NOMO-1 treated with dmso at 0.1 percent for 144 hours (cell line): Measurements from ENCODE around the gene TEP1.

ENCODE experiments used
- DNase-seq: peaks from one replicate; lab custom pipeline; 2025; ENCODE audit not compliant: unreplicated experiment; lab: John Stamatoyannopoulos, UW

Gene TEP1

DNA sequence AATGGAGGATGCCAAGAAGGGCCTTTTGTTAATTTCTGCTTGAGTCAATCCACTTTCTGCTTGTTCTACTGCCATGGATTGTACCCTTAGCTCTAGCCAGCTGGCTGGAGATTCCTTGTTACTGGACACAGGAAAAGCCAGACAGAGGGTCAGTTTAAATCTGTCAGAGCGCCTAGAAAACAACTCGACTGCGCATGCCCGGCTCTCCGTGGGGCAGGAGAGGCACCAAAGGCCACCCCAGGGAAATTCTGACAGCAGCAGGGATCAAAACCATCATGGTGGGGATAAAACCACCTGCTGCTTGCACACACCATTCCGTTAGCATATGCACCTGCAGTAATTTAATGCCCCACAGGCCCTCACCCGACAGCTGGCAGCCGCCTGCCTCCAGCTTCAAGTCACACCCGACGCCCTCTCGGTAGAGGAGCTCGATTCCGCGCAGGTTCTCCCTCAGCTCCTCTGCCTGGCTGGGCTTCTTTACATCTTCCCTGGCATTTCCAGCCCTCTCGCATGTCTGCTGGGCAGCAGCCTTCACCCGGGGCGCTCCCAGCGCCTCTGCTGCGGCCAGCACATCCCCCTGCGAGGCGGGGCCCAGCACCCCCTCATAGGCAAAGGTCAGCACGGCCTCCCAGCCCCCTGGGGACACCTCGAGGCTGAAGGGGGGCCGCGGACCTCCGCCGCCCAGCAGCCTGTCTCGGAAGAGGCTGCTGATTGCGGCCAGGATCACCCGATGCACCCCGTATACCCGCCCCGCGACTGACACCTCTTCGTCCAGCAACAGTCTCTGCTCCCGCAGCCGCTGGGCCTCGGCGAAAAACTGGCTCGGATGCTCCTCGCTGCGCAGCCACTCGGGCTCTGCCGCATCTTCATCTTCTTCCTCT lies 21.6 kb upstream of the TEP1 start:
- DNase-seq = no peak

DNA sequence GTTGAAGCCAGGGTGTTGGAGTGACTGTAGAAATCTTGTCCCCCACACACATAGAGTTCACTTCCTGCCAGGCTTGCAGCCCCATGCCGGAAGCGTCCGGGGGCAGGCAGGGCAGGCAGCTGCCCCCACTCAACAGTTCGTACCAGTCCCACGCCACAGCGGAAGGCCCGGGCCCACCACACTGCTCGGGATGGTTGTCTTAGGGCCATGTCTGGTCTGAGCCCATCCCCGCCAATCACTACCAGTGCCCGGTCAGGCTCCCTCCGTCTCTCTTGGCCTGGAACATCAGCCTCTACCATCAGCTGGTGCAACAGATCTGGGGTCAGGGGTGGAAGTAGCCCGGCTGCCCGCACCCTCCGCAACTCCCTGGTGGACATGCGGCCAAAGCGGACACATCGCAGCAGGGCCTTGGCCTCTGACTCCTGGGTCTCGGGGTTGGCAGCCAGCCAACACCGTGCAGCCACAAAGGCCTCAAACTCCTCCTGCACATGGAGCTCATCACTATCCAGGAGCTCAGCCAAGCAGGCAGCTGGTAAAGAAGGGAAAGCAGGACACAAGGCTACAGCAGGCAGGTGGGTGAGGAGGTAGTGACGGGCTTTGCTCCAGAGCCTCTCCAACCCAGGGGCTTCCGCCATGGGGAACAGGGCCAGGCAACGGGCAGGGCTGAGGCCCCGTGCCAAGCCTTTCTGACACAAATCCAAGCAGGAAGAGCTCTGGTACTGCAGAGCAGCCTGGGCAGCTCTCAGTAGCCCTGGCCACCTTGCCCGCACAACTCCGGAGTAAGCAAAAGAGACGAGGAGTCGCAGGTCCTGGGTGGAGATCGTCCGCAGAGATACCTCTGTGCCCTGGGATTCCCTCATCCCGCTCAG lies 16.7 kb upstream of the TEP1 start:
- DNase-seq = no peak

DNA sequence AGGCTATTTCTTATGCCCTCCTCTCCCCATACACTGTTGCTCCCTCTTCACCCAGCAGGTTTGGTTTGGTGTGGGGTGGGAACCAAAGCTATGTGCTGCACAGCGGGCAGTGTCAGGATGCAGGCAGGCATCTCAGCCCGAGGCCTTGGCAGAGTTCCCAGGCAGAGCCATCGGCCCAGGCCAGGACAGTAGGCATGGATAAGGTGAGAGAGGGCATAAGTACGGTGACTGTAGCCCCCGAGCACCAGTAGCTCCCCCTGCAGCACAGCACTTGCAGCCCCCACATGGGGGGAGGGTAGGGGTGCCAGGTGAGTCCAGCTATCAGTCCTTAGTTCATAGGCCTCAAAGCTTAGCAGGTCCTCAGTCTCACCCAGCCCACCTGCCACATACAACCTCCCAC lies 15.5 kb upstream of the TEP1 start:
- no peak for DNase-seq

DNA sequence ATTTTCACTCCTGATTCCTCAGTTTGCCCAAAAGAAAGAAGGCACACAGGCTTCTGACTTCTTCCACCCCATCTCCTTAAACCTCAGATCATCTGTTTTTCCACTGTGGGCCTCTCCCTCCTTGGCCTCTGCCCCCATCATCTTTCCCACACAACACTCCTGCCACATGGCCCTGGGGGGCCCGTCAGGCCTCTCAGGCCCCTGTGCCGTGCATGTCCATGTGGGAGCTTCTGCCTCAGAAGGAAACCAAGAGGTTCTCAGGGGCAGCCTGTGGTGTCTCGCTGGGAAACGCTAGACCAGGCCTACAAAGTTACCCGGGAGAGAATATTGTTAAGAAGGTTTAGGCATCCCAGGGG lies 14.7 kb upstream of the TEP1 start:
- no peak for DNase-seq

DNA sequence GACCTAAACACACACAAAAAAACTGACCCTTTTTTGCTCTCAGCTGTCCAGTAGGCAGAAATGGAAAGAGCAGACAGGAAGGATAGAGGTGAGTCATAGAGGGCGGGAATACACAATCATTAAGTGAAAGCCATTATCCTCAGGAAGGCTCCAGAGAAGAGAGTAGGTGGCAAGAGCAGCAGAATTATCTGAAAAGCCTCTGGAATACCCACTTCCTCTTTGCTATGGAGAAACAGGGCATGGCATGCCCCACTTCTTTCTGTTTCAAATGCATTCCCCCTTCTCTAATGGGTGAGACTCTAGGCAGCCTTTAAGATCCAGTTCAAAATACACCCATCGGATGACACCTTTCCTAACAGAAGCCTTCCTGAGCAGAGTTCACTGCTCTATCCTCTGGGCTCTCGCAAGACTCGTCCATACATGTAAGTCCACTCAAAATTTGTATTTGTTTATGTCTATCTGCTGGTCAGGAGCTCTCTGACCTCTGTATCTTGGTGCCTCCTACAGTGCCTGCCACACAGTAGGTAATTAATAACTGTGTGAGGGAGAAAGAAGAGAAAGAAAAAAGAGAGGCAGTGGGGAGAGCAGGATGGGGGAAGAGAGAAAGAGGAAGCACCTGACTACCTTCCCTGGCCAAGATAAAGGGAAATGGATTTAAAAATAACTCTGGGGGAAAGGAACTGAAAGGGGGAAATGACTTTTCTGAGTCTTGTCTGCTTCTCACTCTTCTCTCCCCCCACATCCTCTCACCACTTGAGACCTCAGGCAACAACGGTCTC lies 14.1 kb upstream of the TEP1 start:
- peak; percentile 91 for DNase-seq

DNA sequence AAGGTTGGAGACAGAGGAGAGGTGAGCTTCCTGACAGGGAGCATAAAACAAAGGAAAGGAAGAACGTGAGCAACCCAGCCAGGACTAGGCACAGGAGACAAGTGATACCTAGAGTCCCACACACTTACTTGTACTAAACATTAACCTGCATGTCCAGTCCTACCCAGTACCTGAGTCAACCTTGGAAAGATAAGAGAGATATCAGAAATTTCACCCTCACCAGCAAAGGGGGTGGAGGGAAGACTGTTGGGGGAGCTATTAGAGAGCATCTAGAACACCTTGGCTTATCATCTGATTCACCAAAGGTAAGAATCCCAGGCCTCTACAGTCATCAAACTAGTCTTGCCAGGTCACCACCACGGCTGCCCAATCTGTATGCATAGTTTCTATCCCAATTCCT lies 11.6 kb upstream of the TEP1 start:
- no peak for DNase-seq

DNA sequence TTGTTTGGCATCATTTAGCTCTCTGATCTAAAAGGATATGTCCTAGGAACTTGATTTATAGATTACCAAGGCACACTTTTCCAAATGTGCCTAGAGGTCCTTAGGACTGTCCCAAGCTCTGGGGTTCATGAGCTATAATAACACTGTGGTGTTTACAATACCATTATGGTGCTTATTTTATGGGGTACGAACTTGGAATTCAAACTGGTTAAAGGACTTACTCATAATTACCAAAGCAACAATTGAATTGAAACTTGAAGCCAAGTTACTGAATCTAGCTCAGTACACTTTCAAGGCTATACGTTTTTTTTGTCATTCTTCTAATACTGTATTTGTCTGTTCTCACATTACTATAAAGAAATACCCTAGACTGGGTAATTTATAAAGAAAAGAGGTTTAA lies 9.6 kb upstream of the TEP1 start:
- DNase-seq = no peak

DNA sequence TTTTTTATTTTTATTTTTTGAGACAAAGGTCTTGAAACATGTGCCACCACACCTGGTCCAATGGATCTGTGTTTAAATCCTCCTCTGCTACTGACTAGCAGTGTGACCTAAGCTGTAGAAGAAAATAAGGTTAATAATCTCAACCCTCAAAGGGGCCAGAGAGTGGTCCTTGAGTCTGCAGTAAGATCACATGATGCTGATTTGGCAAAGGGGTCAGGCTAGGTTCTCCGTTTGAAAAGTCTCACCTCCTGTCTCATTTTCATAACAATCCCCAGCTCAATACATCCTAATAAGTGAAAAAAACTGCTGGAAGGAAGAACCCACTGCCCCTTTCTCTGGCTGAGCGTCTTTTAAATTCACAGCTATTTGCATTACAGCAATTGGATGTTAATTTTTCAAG lies 8.0 kb upstream of the TEP1 start:
- no peak for DNase-seq

DNA sequence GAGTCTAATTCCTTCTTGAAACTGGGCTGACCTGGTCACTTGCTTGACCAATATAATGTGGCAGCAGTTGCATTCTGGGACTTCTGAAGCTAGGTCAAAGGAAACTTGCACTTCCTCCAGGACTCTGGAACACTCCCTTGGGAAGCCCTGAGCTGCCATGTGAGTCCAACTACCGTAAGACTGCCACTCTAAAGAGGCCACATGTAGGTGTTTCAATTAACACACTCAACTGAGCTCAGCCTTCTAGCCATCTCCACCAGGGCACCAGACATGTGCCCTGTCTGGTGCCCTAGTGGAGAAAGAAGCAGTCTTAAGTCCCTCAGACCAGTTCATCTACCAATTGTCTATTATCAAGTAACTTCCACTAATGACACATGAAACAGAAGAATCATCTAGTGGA lies 6.1 kb upstream of the TEP1 start:
- no peak for DNase-seq

DNA sequence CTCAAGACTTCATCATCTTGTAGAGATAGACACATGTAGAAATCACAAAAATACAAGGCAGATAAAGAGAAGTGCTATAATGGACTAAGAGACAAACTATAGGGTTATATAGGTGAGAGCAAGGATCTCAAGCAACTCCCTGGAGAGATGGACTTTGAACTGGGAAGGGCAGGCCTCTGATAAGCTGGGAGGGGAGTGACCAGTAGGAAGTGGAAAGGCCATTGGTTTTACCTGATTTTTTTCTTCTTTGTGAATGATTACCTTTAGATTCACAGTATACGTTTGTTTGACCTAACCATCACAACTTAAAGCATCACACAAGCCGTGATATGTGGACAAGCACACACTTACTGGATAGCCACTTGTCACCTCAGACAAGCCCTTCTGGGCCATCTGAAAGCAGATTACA lies 5.2 kb upstream of the TEP1 start:
- DNase-seq = no peak

DNA sequence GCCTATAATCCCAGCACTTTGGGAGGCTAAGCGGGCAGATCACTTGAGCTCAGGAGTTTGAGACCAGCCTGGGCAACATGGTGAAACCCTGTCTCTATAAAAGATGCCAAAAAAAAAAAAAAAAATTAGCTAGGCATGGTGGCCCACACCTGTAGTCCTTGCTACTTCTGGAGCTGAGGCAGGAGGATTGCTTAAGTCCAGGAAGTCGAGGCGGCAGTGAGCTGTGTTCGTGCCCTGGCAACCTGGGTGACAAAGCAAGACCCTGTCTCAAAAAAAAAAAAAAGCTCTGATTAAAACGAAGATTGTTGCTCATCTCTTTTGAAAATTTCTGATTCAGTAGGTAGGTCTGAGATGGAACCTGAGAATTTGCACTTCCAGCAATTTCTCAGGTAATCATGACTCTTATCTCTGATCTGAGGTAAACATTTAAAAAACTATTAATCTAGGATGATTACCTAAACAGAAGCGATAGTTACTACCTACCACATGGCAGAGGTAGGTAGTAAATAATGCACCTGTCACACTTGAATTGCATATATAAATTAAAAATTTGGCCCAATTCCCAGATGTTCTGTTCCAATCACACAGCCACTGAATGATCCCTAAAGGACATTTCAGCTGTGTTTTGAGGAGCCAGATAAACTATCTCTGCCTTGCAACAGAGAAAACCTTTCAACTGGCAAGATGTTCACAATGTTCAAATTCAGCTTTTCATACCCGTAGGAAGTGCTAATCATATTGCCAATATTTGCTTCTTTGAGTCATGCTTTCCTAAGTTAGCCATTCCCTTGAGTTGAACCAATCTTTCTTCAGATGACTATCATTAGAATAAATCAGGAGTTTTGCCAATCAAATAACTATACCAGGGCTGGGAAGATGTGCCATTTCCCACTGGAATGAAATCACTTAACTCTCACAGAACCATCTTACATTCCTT lies 4.2 kb upstream of the TEP1 start:
- no peak for DNase-seq

DNA sequence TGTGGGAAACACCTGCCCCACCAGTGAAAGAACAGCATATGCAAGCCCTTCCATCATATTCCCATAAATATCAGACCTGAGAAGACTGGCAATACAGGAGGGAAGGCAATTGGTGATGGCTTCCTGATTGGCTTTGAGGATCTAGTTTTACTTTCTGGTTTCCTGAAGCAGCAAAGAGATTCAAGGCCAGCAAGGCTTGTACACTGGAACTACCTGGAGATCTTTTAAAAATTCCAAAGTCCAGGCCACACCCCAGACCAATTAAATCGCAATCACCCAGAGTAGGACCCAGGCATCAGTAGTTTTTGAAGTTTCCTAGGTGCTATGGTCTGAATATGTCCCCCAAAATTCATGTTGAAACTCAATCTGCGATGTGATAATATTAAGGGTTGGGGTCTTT lies 2.9 kb upstream of the TEP1 start:
- DNase-seq = no peak

DNA sequence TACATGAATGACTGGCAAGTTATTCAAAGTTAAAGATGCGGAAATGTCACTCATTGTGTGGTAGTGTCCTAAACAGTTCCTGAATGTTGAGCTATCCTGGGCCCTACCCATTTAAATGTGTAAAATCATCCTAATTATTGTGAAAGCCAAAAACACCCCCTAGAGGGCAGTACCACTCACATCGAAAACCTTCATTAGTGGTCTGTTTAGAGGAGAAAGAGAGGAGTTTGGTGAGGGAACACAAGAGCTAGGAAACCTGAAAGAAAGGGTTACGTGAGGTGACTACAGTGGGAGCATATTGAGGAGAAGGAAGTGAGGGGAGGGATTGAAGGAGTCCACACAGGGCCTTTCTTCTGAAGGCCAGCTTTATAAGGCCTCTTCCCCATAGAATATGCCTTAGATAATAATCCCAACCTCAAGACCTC lies 2.5 kb upstream of the TEP1 start:
- DNase-seq = peak; percentile 69

DNA sequence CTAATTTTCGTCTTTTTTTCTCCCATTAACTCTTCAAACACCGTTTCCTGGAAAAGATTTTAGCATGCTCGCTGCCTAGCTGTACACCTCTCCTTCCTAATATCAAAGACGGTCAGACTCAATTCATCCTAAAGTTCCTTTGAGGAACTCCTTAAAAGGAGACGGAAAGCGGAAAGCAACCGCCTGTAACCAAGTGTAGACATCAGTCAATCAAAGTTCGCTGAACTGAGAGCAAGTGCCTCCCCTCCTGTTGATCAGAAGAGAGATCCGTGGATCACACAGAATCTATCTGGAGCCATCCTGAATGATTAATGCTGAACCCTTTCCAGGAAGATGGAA lies 412 bp upstream of the TEP1 start:
- DNase-seq = no peak

DNA sequence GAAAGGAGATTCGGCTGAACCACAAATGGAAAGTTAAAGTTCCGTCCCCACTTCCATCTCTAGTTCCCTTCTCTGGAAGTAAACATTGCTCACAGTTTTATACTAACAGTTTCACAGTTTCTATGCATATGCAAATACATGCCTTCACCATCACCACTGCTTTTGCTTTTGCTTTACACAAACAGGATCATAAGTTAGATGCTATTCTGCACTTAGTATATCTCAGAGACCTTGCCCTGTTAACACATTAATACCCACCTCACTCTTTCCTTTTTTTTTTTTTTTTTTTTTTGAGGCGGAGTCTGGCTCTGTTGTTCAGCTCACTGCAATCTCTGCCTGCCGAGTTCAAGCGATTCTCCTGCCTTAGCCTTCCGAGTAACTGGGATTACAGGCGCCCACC lies 890 bp downstream of the TEP1 start:
- no peak for DNase-seq

DNA sequence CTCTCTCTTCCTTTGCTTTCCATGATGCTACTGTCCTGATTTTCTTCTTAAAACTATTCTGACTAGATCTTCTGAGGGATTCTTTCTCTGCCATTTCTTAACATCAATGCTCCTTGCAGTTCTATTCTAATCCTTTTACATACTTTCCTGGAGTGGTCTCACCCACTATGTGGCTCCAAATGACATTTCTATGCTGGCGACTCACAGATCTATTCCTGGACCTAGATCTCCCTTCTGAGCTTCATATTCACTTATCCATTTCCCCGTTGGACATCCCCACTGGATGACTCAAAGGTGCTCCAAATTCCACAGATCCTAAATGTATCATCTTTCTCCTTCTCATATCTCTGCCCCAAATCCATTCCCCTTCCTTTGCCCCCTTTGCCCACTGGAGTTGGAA lies 4.1 kb downstream of the TEP1 start:
- no peak for DNase-seq

DNA sequence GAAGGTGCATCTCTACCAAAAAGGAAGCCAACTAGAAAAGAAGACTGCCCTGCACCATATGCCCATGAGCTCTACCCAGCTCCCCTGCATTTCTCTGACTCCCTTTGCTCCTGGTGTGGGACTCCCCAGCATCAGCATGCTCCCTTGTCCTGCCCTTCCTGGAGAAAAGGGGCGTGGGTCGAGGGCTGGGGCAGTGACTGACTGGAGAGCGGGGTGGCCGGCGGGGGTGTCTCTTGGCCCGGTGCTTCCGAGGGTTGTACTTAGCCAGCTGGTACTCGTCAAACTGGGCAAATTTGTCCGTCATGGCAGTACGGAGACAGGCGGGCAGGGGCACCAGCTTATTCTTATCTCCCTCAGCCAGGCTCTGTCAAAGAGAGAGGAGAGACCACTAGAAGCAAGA lies 9.8 kb downstream of the TEP1 start:
- no peak for DNase-seq

DNA sequence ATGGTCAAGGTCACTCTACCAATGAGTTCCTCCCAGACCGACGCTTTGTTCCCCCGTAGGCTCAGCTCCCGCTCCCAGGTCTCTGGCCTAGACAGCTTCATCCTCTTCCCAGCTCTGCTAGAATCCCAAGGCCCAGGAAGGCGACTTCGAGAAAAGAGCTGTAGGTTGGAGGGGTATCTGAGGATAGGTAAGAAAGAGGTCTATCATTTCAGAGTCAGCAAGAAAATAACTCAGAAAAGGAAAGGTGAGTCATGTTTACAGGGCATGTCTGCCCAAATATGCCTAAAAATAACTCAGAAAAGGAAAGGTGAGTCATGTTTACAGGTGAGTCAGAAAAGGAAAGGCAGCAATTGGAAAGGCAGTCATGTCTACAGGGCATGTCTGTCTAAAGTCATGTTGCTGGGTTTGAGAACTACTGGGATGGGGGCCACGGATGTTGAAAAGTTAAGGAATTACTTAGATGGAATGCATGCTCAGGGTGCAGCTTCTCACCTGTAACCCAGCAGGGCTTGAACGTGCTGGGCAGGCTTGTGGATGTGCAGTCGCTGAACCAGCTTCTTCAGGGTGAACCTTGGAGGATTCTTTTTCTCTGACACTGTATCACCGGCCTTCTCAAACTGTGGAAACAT lies 12.2 kb downstream of the TEP1 start:
- DNase-seq = no peak

DNA sequence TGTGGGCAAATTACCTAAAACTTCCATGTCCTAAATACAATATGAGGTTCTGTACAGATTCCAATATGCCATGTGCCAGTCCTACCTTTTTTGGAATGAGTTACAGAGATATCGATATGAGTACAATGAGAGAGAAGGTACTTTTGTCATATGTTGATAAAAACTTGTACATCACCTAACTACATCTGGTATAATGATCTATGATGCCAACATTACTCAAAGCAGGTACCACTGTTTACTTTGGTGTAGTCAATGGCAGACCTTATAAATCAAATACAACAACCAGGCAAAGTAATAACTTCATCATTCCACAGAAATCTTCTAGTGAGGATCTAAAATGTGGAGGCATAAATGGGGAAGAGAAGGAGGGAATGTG lies 12.7 kb downstream of the TEP1 start:
- DNase-seq = no peak

DNA sequence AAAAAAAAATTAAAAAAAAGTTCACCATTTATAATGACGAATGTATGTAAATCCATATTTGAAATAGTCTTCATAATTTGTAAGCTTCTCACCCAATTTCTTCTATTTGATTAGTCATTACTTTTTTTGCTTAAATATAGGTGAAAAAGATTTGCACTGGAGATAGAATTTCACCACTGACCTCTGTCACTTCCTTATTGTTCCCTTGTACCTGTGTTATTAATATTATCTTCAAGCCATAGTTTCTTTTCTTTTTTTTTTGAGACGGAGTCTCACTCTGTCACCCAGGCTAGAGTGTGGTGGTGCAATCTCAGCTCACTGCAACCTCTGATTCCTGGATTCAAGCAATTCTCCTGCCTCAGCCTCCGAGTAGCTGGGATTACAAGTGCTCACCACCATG lies 15.8 kb downstream of the TEP1 start:
- no peak for DNase-seq
